MCF 10A (cell line): ENCODE measurements around the gene ARFGEF3. TPM values are rescaled to one million over a fixed set of nuclear protein-coding genes. Genes with fewer than 3 reads are reported as not detected.

ENCODE experiments used
- BruUV-seq: library from RNA; stranded (reverse); fragments of 400-500 nt; replicated peaks from 2 replicates; lab custom pipeline; 2021; lab: Mats Ljungman, UMichigan
- CTCF ChIA-PET: fragments of 300-600 bp; sonication (Branson Sonifier 250); formaldehyde crosslinking; extraction: SDS; loops from one replicate; lab custom pipeline; 2021; ENCODE audit warnings: antibody characterized with exemption, inconsistent platforms; lab: Yijun Ruan, JAX
- POLR2A ChIA-PET: fragments of 300-600, 350-650 bp; sonication (Branson Sonifier 250); formaldehyde crosslinking; extraction: SDS; loops from one replicate; lab custom pipeline; 2020; ENCODE audit warnings: antibody characterized with exemption, inconsistent platforms; lab: Yijun Ruan, JAX
- DNase-seq: peaks from one replicate; pipeline ENCODE4 v3.0.0-alpha.2; 2018; ENCODE audit not compliant: unreplicated experiment
- H3K27ac Mint-ChIP-seq: one replicate; pipeline ENCODE4 v1.8.0; 2022; ENCODE audit warnings: mild to moderate bottlenecking, low read depth, mixed read lengths; ENCODE audit not compliant: unreplicated experiment
- H3K27me3 Mint-ChIP-seq: one replicate; pipeline ENCODE4 v1.8.0; 2022; ENCODE audit warnings: mixed read lengths; ENCODE audit not compliant: insufficient read depth, unreplicated experiment
- H3K36me3 Mint-ChIP-seq: one replicate; pipeline ENCODE4 v1.8.0; 2022; ENCODE audit warnings: mild to moderate bottlenecking, moderate library complexity, mixed read lengths; ENCODE audit not compliant: insufficient read depth, unreplicated experiment
- H3K4me1 Mint-ChIP-seq: one replicate; pipeline ENCODE4 v1.8.0; 2022; ENCODE audit warnings: mixed read lengths; ENCODE audit not compliant: insufficient read depth, unreplicated experiment
- H3K4me3 Mint-ChIP-seq: one replicate; pipeline ENCODE4 v1.8.0; 2022; ENCODE audit warnings: mild to moderate bottlenecking, moderate library complexity, mixed read lengths; ENCODE audit not compliant: unreplicated experiment
- H3K9me3 Mint-ChIP-seq: one replicate; pipeline ENCODE4 v1.8.0; 2022; ENCODE audit warnings: mixed read lengths; ENCODE audit not compliant: unreplicated experiment
- CTCF ChIP-seq: fragments of 200-600 bp; IDR thresholded peaks from one replicate; pipeline ENCODE4 v1.8.0; 2022; ENCODE audit warnings: antibody characterized with exemption, mild to moderate bottlenecking; ENCODE audit not compliant: unreplicated experiment
- intact Hi-C: fragments of 100-400 bp; cut with micrococcal nuclease; formaldehyde crosslinking; loops from 2 replicates; pipeline ENCODE4 v1.14.1; 2022
- total RNA-seq: library from RNA; stranded (reverse); gene quantifications from 2 replicates; pipeline ENCODE4 v1.2.3, GENCODE V29; 2022

Gene ARFGEF3
- total RNA-seq, 1 experiment from 2014 or later: 3.4 TPM

GRCh38 chr6:138225953-138226352 is 64.2 kb downstream of the ARFGEF3 start:
- Mint-ChIP-seq H3K9me3 (no peaks in the 10 kb centered on the region), H3K27me3 (no peaks in the 10 kb centered on the region), H3K4me1 (no peaks in the 10 kb centered on the region), H3K36me3 (no peaks in the 10 kb centered on the region), H3K4me3 (no peak overlapping the region), H3K27ac (no peak overlapping the region)
- intact Hi-C loops: no loop called here
- TF ChIP-seq CTCF: no peak
- ChIA-PET POLR2A (interaction anchor here (0.7 kb wide), 1 partner anchor 10 kb away, joined by 3 read pairs; no protein-coding TSS in a partner anchor), CTCF (interaction anchor here (0.6 kb wide), 1 partner anchor 82 kb away, joined by 5 read pairs; no protein-coding TSS in a partner anchor)
- no TSS peak for BruUV-seq
- no peak for DNase-seq

GRCh38 chr6:138226700-138227315 is 65.1 kb downstream of the ARFGEF3 start:
- Mint-ChIP-seq H3K36me3 (no peaks in the 10 kb centered on the region), H3K9me3 (no peaks in the 10 kb centered on the region), H3K4me3 (no peak overlapping the region), H3K27ac (no peak overlapping the region), H3K27me3 (no peaks in the 10 kb centered on the region), H3K4me1 (no peaks in the 10 kb centered on the region)
- intact Hi-C loops: no loop called here
- BruUV-seq: no TSS peak
- ChIA-PET CTCF (interaction anchor here (0.6 kb wide), 1 partner anchor 81 kb away, joined by 5 read pairs; no protein-coding TSS in a partner anchor), POLR2A (interaction anchor here (0.7 kb wide), 1 partner anchor 9 kb away, joined by 3 read pairs; no protein-coding TSS in a partner anchor)
- DNase-seq: no peak
- TF ChIP-seq CTCF: no peak

- intact Hi-C loops: no loop called here
- Mint-ChIP-seq H3K4me1 (no peaks in the 10 kb centered on the region), H3K27ac (no peak overlapping the region), H3K9me3 (no peaks in the 10 kb centered on the region), H3K36me3 (no peaks in the 10 kb centered on the region), H3K4me3 (no peak overlapping the region), H3K27me3 (no peaks in the 10 kb centered on the region)
- BruUV-seq: no TSS peak
- TF ChIP-seq CTCF: no peak
- CTCF ChIA-PET: no interaction called here
- DNase-seq: no peak
- POLR2A ChIA-PET: no interaction called here
Measured at GRCh38 chr6:138227316-138227781, 65.6 kb downstream of the ARFGEF3 start.

GRCh38 chr6:138229072-138229471 is 67.3 kb downstream of the ARFGEF3 start:
- H3K4me3 Mint-ChIP-seq: no peak overlapping the region
- ChIA-PET CTCF (no interaction called here), POLR2A (no interaction called here)
- H3K36me3 Mint-ChIP-seq: no peaks in the 10 kb centered on the region
- no TSS peak for BruUV-seq
- no peaks in the 10 kb centered on the region for H3K9me3 Mint-ChIP-seq
- intact Hi-C loops: no loop called here
- H3K4me1 Mint-ChIP-seq: no peaks in the 10 kb centered on the region
- no peak for DNase-seq
- no peak for TF ChIP-seq CTCF
- no peaks in the 10 kb centered on the region for H3K27me3 Mint-ChIP-seq
- no peak overlapping the region for H3K27ac Mint-ChIP-seq
